Ascending aorta (tissue), 2 donors: ENCODE measurements around the gene DYSF. TPM values are rescaled to one million over a fixed set of nuclear protein-coding genes. Genes with fewer than 3 reads are reported as not detected.

Experiments used
- DNase-seq, 2 donors: peaks; one replicate each; pipeline ENCODE4 v3.0.0-alpha.2; 2019; ENCODE audit warnings: low spot score in 2 of 2
- H3K27ac ChIP-seq, 2 donors: fragments of 200-600 bp; sonication (generic); one replicate each; pipeline ENCODE4 v1.5.1; 2016 to 2017; ENCODE audit warnings: mild to moderate bottlenecking in 1 of 2
- H3K27me3 ChIP-seq: fragments of 200-600 bp; sonication (generic); one replicate; pipeline ENCODE4 v1.5.1; 2017
- H3K36me3 ChIP-seq, 2 donors: fragments of 200-600 bp; sonication (generic); one replicate each; pipeline ENCODE4 v1.5.1; 2016
- H3K4me1 ChIP-seq, 2 donors: fragments of 200-600 bp; sonication (generic); one replicate each; pipeline ENCODE4 v1.5.1; 2016 to 2017; ENCODE audit warnings: mild to moderate bottlenecking in 1 of 2
- H3K4me3 ChIP-seq, 2 donors: fragments of 200-600 bp; sonication (generic); one replicate each; pipeline ENCODE4 v1.5.1; 2016 to 2017; ENCODE audit warnings: mild to moderate bottlenecking in 1 of 2
- H3K9me3 ChIP-seq, 2 donors: fragments of 200-600 bp; sonication (generic); one replicate each; pipeline ENCODE4 v1.5.1; 2016
- intact Hi-C: fragments of 100-400 bp; cut with DNase I; formaldehyde crosslinking; loops from one replicate; pipeline ENCODE4 v1.15.1; 2023
- total RNA-seq: library from RNA; depleted of rRNA; stranded (reverse); fragments of >200 nt; gene quantifications from one replicate; pipeline ENCODE4 v1.1.0, GENCODE V29; 2016
- TF ChIP-seq, protein P1 (sequence below), 3 experiments: fragments of 200-600 bp in 2 of 3; fragments of 450-650 bp in 1 of 3; sonication (generic) in 2 of 3; IDR thresholded peaks; one replicate each; pipeline ENCODE4 v1.5.1; 2016 to 2019; ENCODE audit warnings: antibody characterized with exemption in 3 of 3, mild to moderate bottlenecking in 1 of 3, moderate library complexity in 1 of 3

Gene DYSF
- total RNA-seq, 1 donor from 2014 or later: 58.3 TPM

DNA sequence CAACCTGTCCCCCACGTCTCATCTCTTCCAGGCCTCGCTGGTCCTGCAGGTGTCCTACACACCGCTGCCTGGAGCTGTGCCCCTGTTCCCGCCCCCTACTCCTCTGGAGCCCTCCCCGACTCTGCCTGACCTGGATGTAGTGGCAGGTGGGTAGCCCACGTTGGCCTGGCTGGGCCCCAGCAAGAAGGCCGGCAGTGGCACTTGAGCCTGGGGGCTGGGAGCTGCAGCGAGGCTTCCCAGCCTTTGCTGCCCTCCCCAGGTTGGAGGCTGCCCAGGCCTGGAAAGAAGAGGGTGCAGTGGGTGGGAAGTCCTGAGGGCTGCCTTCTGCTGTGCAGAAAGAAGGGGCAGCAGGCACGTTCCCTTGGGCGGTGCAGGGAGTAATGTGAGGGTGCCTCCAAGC is 58.4 kb downstream of the DYSF start:
- no peaks in the 10 kb centered on the region for H3K4me1 ChIP-seq
- DNase-seq: no peak
- no peaks in the 10 kb centered on the region for H3K9me3 ChIP-seq
- TF ChIP-seq, protein P1, sequence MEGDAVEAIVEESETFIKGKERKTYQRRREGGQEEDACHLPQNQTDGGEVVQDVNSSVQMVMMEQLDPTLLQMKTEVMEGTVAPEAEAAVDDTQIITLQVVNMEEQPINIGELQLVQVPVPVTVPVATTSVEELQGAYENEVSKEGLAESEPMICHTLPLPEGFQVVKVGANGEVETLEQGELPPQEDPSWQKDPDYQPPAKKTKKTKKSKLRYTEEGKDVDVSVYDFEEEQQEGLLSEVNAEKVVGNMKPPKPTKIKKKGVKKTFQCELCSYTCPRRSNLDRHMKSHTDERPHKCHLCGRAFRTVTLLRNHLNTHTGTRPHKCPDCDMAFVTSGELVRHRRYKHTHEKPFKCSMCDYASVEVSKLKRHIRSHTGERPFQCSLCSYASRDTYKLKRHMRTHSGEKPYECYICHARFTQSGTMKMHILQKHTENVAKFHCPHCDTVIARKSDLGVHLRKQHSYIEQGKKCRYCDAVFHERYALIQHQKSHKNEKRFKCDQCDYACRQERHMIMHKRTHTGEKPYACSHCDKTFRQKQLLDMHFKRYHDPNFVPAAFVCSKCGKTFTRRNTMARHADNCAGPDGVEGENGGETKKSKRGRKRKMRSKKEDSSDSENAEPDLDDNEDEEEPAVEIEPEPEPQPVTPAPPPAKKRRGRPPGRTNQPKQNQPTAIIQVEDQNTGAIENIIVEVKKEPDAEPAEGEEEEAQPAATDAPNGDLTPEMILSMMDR (IDR thresholded peaks at IDR 0.05): no peak
- no peaks in the 10 kb centered on the region for H3K36me3 ChIP-seq
- H3K27me3 ChIP-seq: no peaks in the 10 kb centered on the region
- H3K4me3 ChIP-seq: no peak overlapping the region
- no peak overlapping the region for H3K27ac ChIP-seq
- intact Hi-C loops: no loop called here

DNA sequence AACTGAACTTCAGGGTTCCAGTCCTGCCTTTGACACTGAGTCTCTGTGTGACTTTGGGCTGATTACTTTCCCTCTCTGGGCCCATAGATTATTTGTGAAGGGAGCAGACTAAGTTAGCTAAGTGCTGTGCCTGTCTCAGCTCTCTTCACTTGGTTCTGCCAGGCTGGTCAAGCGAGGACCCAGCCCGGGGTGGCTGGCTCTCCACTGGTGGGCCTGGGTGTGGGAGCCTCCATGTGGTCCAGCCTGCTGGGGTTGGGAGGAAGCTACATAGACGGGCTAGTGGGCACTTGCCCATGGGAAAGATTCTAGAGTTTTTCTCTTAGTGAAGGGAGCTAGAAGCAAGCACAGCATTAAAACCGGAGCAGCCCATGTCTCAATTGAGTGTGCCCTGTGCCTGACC is 59.0 kb downstream of the DYSF start:
- Histone ChIP-seq H3K27ac (no peak overlapping the region), H3K9me3 (no peaks in the 10 kb centered on the region), H3K36me3 (no peaks in the 10 kb centered on the region), H3K4me3 (no peak overlapping the region), H3K27me3 (no peaks in the 10 kb centered on the region), H3K4me1 (no peaks in the 10 kb centered on the region)
- intact Hi-C loops: no loop called here
- TF ChIP-seq, protein P1 (IDR thresholded peaks at IDR 0.05): no peak
- DNase-seq: no peak

DNA sequence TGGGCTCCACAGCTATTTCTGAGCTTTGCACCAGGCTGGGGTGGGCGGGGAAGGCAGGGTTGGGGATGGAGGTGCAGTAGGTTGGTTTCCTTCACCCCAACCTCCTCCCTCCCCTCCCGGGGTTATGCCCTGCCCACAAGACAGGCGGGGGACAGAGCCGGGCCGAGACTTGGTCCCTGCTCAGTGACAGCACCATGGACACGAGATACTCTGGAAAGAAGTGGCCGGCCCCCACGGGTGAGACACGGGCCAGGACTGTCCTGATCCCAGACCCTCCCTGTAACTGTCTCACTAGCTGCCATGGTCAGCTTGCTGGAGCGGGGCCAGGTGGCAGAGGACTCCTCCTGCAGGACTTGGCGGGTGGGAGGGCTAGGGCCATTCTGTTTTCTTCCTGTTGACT is 59.7 kb downstream of the DYSF start:
- H3K27me3 ChIP-seq: no peaks in the 10 kb centered on the region
- H3K9me3 ChIP-seq: no peaks in the 10 kb centered on the region
- H3K4me1 ChIP-seq: no peaks in the 10 kb centered on the region
- intact Hi-C loops: no loop called here
- DNase-seq: no peak
- no peaks in the 10 kb centered on the region for H3K36me3 ChIP-seq
- TF ChIP-seq, protein P1 (IDR thresholded peaks at IDR 0.05): no peak
- H3K27ac ChIP-seq: no peak overlapping the region
- no peak overlapping the region for H3K4me3 ChIP-seq

DNA sequence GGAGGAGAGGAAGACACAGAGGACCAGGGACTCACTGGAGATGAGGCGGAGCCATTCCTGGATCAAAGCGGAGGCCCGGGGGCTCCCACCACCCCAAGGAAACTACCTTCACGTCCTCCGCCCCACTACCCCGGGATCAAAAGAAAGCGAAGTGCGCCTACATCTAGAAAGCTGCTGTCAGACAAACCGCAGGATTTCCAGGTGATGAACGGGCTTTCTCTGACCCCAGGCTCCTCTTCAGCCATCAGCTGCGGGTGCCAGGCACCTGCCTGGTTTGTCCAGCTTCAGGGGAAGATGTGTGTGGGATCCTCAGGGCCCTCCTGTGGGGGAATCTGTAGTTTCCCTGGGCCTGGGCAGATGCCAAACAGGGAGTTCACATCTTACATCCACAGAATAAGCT is 60.4 kb downstream of the DYSF start:
- Histone ChIP-seq H3K9me3 (no peaks in the 10 kb centered on the region), H3K27me3 (no peaks in the 10 kb centered on the region), H3K4me1 (no peaks in the 10 kb centered on the region), H3K27ac (no peak overlapping the region), H3K4me3 (no peak overlapping the region), H3K36me3 (no peaks in the 10 kb centered on the region)
- intact Hi-C loops: no loop called here
- TF ChIP-seq, protein P1 (IDR thresholded peaks at IDR 0.05): no peak
- no peak for DNase-seq

DNA sequence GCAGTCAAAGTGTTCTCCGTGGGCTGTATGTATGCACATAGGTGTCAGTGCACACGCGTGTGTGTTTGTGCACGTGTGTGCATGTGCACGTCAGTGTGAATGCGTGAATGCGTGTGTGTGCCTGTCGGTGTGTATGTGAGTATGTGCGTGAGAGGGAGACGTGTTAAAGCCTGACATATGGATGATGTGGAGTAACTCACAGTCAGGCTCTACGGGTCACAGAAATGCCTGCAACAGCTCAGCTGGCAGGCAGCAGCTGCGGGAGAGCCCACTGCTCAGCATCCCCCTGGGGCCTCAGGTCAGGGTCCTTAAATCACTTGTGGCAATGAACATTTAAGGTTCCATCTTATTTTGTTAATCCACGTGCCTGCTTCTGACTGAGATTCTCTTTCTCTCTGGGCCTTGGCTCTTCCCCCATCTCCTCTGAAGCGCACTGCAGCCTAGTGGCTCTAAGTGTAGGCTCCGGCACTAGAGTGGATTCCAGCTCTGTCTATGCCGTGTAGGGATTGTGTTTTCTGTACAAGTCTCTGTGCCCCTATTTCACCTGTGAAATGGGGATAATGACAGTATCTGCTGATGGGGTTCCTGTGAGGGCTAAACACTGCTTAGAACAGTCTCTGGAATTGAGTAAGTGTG is 63.0 kb downstream of the DYSF start:
- no peak overlapping the region for H3K27ac ChIP-seq
- TF ChIP-seq, protein P1 (IDR thresholded peaks at IDR 0.05): no peak
- peak in 1 of 2 donors; percentile 34 for DNase-seq
- intact Hi-C loops: no loop called here
- H3K36me3 ChIP-seq: no peaks in the 10 kb centered on the region
- H3K4me3 ChIP-seq: no peak overlapping the region
- no peaks in the 10 kb centered on the region for H3K4me1 ChIP-seq
- H3K27me3 ChIP-seq: no peaks in the 10 kb centered on the region
- no peaks in the 10 kb centered on the region for H3K9me3 ChIP-seq

DNA sequence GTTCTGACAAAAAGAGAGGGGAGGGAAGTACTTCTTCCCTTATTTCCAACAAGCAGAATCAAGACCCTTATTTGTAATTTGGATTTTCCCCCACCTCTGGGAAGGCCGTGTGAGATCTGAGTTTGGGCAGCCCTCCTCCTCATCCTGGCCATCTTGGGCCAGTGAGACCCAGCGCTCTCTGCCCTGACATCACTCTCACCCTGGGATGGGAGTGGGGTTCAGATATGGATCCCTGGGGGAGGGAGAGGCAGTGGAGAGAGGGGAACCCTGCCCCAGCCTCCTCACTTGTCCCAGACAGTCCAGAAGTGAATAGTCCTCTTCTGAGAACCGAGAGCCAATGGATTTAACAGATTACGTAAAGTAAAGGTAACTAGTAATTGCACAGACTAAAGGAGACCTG is 64.5 kb downstream of the DYSF start:
- peak in 1 of 2 donors; percentile 30 for DNase-seq
- TF ChIP-seq, protein P1 (IDR thresholded peaks at IDR 0.05): no peak
- no peak overlapping the region for H3K27ac ChIP-seq
- no peaks in the 10 kb centered on the region for H3K36me3 ChIP-seq
- no peak overlapping the region for H3K4me3 ChIP-seq
- no peaks in the 10 kb centered on the region for H3K27me3 ChIP-seq
- intact Hi-C loops: no loop called here
- H3K9me3 ChIP-seq: no peaks in the 10 kb centered on the region
- no peaks in the 10 kb centered on the region for H3K4me1 ChIP-seq
